ENCODE results near the gene CHST4.

DNA sequence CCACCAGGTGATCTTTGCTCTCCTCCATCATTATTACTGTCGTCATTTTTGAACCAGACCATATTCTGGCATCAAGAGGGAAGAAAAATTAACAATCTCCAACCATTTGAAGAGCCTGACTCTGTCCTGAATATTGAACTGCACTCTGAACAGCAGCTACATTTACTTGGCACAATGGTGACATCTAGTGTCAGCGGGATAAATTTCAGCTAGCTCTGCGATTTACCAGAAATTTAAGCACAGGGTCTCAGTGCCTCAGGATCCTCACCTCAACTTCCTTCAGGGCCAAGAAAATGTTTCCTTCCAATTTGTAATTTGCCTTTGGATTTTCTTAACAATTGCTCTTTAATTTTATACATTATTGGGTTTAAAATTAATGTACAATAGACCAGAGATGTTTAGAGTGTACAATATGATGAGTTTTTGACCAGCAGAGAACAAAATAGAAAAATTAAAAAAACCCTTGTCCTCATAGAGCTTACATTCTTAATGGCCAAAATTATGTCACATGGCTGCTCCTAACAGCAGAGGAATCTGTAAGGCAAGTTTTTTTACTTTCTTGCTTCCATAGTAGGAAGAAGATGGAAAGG, 26.4 kb upstream of the CHST4 start:
- TF ChIP-seq, protein P1, sequence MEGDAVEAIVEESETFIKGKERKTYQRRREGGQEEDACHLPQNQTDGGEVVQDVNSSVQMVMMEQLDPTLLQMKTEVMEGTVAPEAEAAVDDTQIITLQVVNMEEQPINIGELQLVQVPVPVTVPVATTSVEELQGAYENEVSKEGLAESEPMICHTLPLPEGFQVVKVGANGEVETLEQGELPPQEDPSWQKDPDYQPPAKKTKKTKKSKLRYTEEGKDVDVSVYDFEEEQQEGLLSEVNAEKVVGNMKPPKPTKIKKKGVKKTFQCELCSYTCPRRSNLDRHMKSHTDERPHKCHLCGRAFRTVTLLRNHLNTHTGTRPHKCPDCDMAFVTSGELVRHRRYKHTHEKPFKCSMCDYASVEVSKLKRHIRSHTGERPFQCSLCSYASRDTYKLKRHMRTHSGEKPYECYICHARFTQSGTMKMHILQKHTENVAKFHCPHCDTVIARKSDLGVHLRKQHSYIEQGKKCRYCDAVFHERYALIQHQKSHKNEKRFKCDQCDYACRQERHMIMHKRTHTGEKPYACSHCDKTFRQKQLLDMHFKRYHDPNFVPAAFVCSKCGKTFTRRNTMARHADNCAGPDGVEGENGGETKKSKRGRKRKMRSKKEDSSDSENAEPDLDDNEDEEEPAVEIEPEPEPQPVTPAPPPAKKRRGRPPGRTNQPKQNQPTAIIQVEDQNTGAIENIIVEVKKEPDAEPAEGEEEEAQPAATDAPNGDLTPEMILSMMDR (IDR thresholded peaks at IDR 0.05), result peak; percentile 15 to 59 (median 58)
- TF ChIP-seq EP300 (IDR thresholded peaks at IDR 0.05) (no peak), POLR2A (IDR thresholded peaks at IDR 0.05) (no peak)
